ENCODE data around the gene AADAC. TPM values are rescaled to one million over a fixed set of nuclear protein-coding genes. Genes with fewer than 3 reads are reported as not detected.

AADAC gene
- total RNA-seq, 1 donor from 2014 or later: not detected

DNA sequence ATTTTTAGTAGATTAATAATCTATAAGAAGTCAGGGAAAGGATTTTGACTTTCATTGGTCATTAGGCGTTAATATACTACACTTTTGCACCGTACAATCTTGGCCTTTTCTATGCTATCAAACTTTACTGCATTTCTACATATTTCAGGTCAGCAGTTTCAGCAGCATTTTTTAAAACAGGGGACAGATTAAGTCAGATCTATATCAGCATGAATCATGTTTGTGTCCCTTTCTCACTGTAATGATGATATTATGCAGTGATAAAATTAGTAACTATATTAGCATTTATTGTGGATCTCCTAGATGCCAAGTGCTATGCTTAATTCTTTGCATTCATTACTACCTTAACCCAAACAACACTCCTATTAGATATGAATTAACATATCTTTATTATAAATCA, 20.3 kb upstream of the AADAC start:
- no peak overlapping the region for H3K27ac Mint-ChIP-seq (ENCODE audit: unreplicated experiment)
- Histone ChIP-seq H3K4me1 (ENCODE audit: insufficient read depth, low read length) (no peaks in the 10 kb centered on the region), H3K4me3 (ENCODE audit: insufficient read depth, low read depth, low read length) (no peak overlapping the region), H3K9me3 (ENCODE audit: insufficient read depth, low read depth, low read length) (no peaks in the 10 kb centered on the region), H3K4me2 (ENCODE audit: low read length) (no peak overlapping the region), H3K9ac (ENCODE audit: low read length) (no peak overlapping the region), H3K79me2 (ENCODE audit: insufficient read depth, low read length) (no peaks in the 10 kb centered on the region), H4K20me1 (ENCODE audit: insufficient read depth, low read length) (no peaks in the 10 kb centered on the region), H2AFZ (ENCODE audit: low read depth, low read length) (no peak overlapping the region), H3K36me3 (ENCODE audit: insufficient read depth, low read length) (no peaks in the 10 kb centered on the region), H3K27ac (ENCODE audit: low read depth, low read length) (no peak overlapping the region), H3K27me3 (ENCODE audit: insufficient read depth, low read length) (no peaks in the 10 kb centered on the region)
- H3K27me3 Mint-ChIP-seq (ENCODE audit: low read depth, unreplicated experiment): no peaks in the 10 kb centered on the region
- TF ChIP-seq EZH2 (IDR thresholded peaks at IDR 0.05; ENCODE audit: insufficient read depth, low read length): no peak
- TF ChIP-seq, protein P1, sequence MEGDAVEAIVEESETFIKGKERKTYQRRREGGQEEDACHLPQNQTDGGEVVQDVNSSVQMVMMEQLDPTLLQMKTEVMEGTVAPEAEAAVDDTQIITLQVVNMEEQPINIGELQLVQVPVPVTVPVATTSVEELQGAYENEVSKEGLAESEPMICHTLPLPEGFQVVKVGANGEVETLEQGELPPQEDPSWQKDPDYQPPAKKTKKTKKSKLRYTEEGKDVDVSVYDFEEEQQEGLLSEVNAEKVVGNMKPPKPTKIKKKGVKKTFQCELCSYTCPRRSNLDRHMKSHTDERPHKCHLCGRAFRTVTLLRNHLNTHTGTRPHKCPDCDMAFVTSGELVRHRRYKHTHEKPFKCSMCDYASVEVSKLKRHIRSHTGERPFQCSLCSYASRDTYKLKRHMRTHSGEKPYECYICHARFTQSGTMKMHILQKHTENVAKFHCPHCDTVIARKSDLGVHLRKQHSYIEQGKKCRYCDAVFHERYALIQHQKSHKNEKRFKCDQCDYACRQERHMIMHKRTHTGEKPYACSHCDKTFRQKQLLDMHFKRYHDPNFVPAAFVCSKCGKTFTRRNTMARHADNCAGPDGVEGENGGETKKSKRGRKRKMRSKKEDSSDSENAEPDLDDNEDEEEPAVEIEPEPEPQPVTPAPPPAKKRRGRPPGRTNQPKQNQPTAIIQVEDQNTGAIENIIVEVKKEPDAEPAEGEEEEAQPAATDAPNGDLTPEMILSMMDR (IDR thresholded peaks at IDR 0.05; ENCODE audit: insufficient read depth, low read depth, low read length): no peak
- peaks cover 7% of the 10 kb centered on the region for H3K4me1 Mint-ChIP-seq (ENCODE audit: low read depth, unreplicated experiment)
- no peak overlapping the region for H3K4me3 Mint-ChIP-seq (ENCODE audit: unreplicated experiment)
- no peak for DNase-seq (ENCODE audit: low read depth)
- no peaks in the 10 kb centered on the region for H3K36me3 Mint-ChIP-seq (ENCODE audit: low read depth, unreplicated experiment)
- no peaks in the 10 kb centered on the region for H3K9me3 Mint-ChIP-seq (ENCODE audit: unreplicated experiment)
- no peak for FAIRE-seq

DNA sequence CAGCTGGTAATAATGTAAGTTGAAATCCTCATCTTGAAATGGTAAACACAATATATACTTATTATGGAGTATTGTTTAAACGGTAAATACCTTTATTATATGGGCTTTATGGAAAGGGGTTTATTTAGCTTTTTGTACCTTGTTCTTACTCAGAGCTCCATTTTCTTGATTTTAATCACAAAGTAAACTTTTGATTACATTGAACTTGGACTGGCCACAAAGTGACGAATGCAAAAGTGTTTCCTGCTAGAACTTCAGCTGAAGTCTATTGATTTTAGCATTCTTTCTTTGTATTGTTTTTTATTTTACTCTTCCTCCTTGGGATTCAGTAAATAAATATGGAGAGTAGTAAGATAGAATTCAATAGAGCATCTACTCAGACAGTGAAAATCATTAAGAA, 19.8 kb upstream of the AADAC start:
- Mint-ChIP-seq H3K4me3 (ENCODE audit: unreplicated experiment) (no peak overlapping the region), H3K4me1 (ENCODE audit: low read depth, unreplicated experiment) (peaks cover 7% of the 10 kb centered on the region), H3K27me3 (ENCODE audit: low read depth, unreplicated experiment) (no peaks in the 10 kb centered on the region), H3K36me3 (ENCODE audit: low read depth, unreplicated experiment) (no peaks in the 10 kb centered on the region), H3K27ac (ENCODE audit: unreplicated experiment) (no peak overlapping the region), H3K9me3 (ENCODE audit: unreplicated experiment) (no peaks in the 10 kb centered on the region)
- no peaks in the 10 kb centered on the region for H3K4me1 ChIP-seq (ENCODE audit: insufficient read depth, low read length)
- no peak overlapping the region for H3K4me2 ChIP-seq (ENCODE audit: low read length)
- H3K36me3 ChIP-seq (ENCODE audit: insufficient read depth, low read length): no peaks in the 10 kb centered on the region
- H3K79me2 ChIP-seq (ENCODE audit: insufficient read depth, low read length): no peaks in the 10 kb centered on the region
- H3K27me3 ChIP-seq (ENCODE audit: insufficient read depth, low read length): no peaks in the 10 kb centered on the region
- no peak for TF ChIP-seq EZH2 (IDR thresholded peaks at IDR 0.05; ENCODE audit: insufficient read depth, low read length)
- TF ChIP-seq, protein P1 (IDR thresholded peaks at IDR 0.05; ENCODE audit: insufficient read depth, low read depth, low read length): no peak
- no peak for DNase-seq (ENCODE audit: low read depth)
- H3K4me3 ChIP-seq (ENCODE audit: insufficient read depth, low read depth, low read length): no peak overlapping the region
- H4K20me1 ChIP-seq (ENCODE audit: insufficient read depth, low read length): no peaks in the 10 kb centered on the region
- FAIRE-seq: no peak
- no peak overlapping the region for H2AFZ ChIP-seq (ENCODE audit: low read depth, low read length)
- no peaks in the 10 kb centered on the region for H3K9me3 ChIP-seq (ENCODE audit: insufficient read depth, low read depth, low read length)
- H3K27ac ChIP-seq (ENCODE audit: low read depth, low read length): no peak overlapping the region
- H3K9ac ChIP-seq (ENCODE audit: low read length): no peak overlapping the region

DNA sequence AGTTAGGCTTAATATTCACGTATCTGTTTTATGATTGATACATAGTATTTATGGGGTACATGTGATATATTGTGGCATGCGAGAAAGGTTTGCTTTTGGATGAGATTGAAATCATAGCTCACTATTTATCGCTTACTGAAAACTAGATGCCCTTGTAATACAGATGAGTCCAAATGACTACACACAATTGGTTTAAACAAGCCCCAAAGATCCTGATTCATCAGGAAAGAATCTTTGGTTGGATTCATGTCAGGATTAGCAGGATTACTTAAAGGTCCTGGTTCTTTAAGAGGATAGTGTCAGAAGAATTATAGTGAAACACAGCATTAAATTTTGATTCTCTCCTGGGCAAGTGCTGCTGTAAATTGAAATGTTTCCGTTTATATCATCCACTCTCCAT, 18.6 kb upstream of the AADAC start:
- Histone ChIP-seq H2AFZ (ENCODE audit: low read depth, low read length) (no peak overlapping the region), H3K27ac (ENCODE audit: low read depth, low read length) (no peak overlapping the region), H3K36me3 (ENCODE audit: insufficient read depth, low read length) (no peaks in the 10 kb centered on the region), H3K27me3 (ENCODE audit: insufficient read depth, low read length) (no peaks in the 10 kb centered on the region), H3K9ac (ENCODE audit: low read length) (no peak overlapping the region), H3K79me2 (ENCODE audit: insufficient read depth, low read length) (no peaks in the 10 kb centered on the region), H3K9me3 (ENCODE audit: insufficient read depth, low read depth, low read length) (no peaks in the 10 kb centered on the region), H3K4me2 (ENCODE audit: low read length) (no peak overlapping the region), H3K4me1 (ENCODE audit: insufficient read depth, low read length) (no peaks in the 10 kb centered on the region), H4K20me1 (ENCODE audit: insufficient read depth, low read length) (no peaks in the 10 kb centered on the region), H3K4me3 (ENCODE audit: insufficient read depth, low read depth, low read length) (no peak overlapping the region)
- H3K27me3 Mint-ChIP-seq (ENCODE audit: low read depth, unreplicated experiment): no peaks in the 10 kb centered on the region
- H3K36me3 Mint-ChIP-seq (ENCODE audit: low read depth, unreplicated experiment): no peaks in the 10 kb centered on the region
- no peak overlapping the region for H3K4me3 Mint-ChIP-seq (ENCODE audit: unreplicated experiment)
- peaks cover 12% of the 10 kb centered on the region for H3K4me1 Mint-ChIP-seq (ENCODE audit: low read depth, unreplicated experiment)
- no peak for TF ChIP-seq EZH2 (IDR thresholded peaks at IDR 0.05; ENCODE audit: insufficient read depth, low read length)
- TF ChIP-seq, protein P1 (IDR thresholded peaks at IDR 0.05; ENCODE audit: insufficient read depth, low read depth, low read length): no peak
- FAIRE-seq (peak; percentile 90), DNase-seq (ENCODE audit: low read depth) (peak; percentile 86)
- no peaks in the 10 kb centered on the region for H3K9me3 Mint-ChIP-seq (ENCODE audit: unreplicated experiment)
- H3K27ac Mint-ChIP-seq (ENCODE audit: unreplicated experiment): peak overlapping the region; percentile 34
